B cell (primary cell): ENCODE data around the gene MYT1. TPM values are rescaled to one million over a fixed set of nuclear protein-coding genes. Genes with fewer than 3 reads are reported as not detected.

ENCODE experiments used
- ATAC-seq: fragments of 200-7000 bp; cut with Tn5 transposase; one replicate; pipeline ENCODE4 v1.10.0; 2021; ENCODE audit warnings: low read depth, mild to moderate bottlenecking, moderate number of reproducible peaks, moderate library complexity
- CTCF ChIA-PET: fragments of 350-600 bp; sonication (Branson Sonifier 250); formaldehyde crosslinking; loops from one replicate; lab custom pipeline; 2021; ENCODE audit warnings: antibody characterized with exemption, inconsistent platforms; lab: Charles Lee
- POLR2A ChIA-PET: fragments of 350-600 bp; sonication (Branson Sonifier 250); formaldehyde crosslinking; loops from one replicate; lab custom pipeline; 2021; ENCODE audit warnings: antibody characterized with exemption; lab: Charles Lee
- DNase-seq: peaks from one replicate; pipeline ENCODE4 v3.0.0; 2013
- H2AFZ ChIP-seq: 2 replicates; pipeline ENCODE4 v1.6.1; 2012; ENCODE audit warnings: mild to moderate bottlenecking, low read depth, low read length; ENCODE audit not compliant: insufficient read depth, poor library complexity, severe bottlenecking
- H3K27ac ChIP-seq, 2 donors: 1 replicate in 1 of 2; 2 replicates in 1 of 2; pipeline ENCODE4 v1.5.1; 2012 to 2013; ENCODE audit warnings: low read length in 2 of 2, mild to moderate bottlenecking in 2 of 2, moderate library complexity in 1 of 2
- H3K27me3 ChIP-seq, 4 experiments: fragments of 200-600 bp in 1 of 4; sonication (generic) in 1 of 4; replicated peaks in 1 of 4; 1 replicate in 2 of 4; 2 replicates in 2 of 4; pipeline versions ENCODE4 v1.6.1 to v1.7.0; 2013 to 2016; ENCODE audit warnings: low read length in 3 of 4, mild to moderate bottlenecking in 2 of 4, mixed read lengths in 1 of 4, moderate library complexity in 1 of 4; ENCODE audit not compliant: insufficient read depth in 4 of 4, control insufficient read depth in 3 of 4; ENCODE audit errors: control extremely low read depth in 1 of 4
- H3K36me3 ChIP-seq, 2 experiments: replicated peaks in 1 of 2; 1 replicate in 1 of 2; 2 replicates in 1 of 2; pipeline versions ENCODE4 v1.6.1 to v1.7.1; 2013; ENCODE audit warnings: low read length in 1 of 2; ENCODE audit not compliant: insufficient read depth in 2 of 2, control insufficient read depth in 1 of 2; ENCODE audit errors: control extremely low read depth in 1 of 2, extremely low read depth in 1 of 2
- H3K4me1 ChIP-seq, 2 donors: fragments of 200-600 bp in 1 of 2; sonication (generic) in 1 of 2; 1 replicate in 1 of 2; 2 replicates in 1 of 2; pipeline versions ENCODE4 v1.5.1 to v1.6.1; 2013 to 2017; ENCODE audit warnings: low read length in 2 of 2; ENCODE audit not compliant: control insufficient read depth in 2 of 2, insufficient read depth in 2 of 2
- H3K4me2 ChIP-seq: replicated peaks from 2 replicates; pipeline ENCODE3; 2012; ENCODE audit warnings: mild to moderate bottlenecking, low read depth, low read length; ENCODE audit not compliant: poor library complexity, severe bottlenecking
- H3K4me3 ChIP-seq, 5 experiments: fragments of 200-600 bp in 1 of 5; sonication (generic) in 1 of 5; 1 replicate in 3 of 5; 2 replicates in 2 of 5; pipeline versions ENCODE4 v1.5.1 to v1.7.0; 2011 to 2016; ENCODE audit warnings: low read length in 4 of 5, mild to moderate bottlenecking in 4 of 5, low read depth in 2 of 5, control low read depth in 1 of 5, moderate library complexity in 1 of 5; ENCODE audit not compliant: insufficient read depth in 1 of 5; ENCODE audit errors: control extremely low read depth in 1 of 5, extremely low read depth in 1 of 5
- H3K79me2 ChIP-seq: fragments of 200-600 bp; sonication (generic); one replicate; pipeline ENCODE4 v1.6.0; 2016; ENCODE audit warnings: low read length; ENCODE audit not compliant: control insufficient read depth, insufficient read depth
- H3K9ac ChIP-seq: fragments of 200-600 bp; sonication (generic); 2 replicates; pipeline ENCODE4 v1.6.1; 2017; ENCODE audit warnings: mild to moderate bottlenecking, low read length, moderate library complexity
- H3K9me3 ChIP-seq, 3 donors: one replicate each; pipeline versions ENCODE4 v1.6.1 to v1.7.1; 2013; ENCODE audit warnings: low read length in 2 of 3; ENCODE audit not compliant: control insufficient read depth in 2 of 3, insufficient read depth in 1 of 3; ENCODE audit errors: control extremely low read depth in 1 of 3
- H4K20me1 ChIP-seq: 2 replicates; pipeline ENCODE4 v1.6.0; 2012; ENCODE audit warnings: mild to moderate bottlenecking, low read length; ENCODE audit not compliant: insufficient read depth, control insufficient read depth, poor library complexity, severe bottlenecking
- H3K27ac Mint-ChIP-seq: one replicate; pipeline ENCODE4 v1.8.0; 2021; ENCODE audit warnings: mixed read lengths
- H3K27me3 Mint-ChIP-seq: one replicate; pipeline ENCODE4 v1.8.0; 2021; ENCODE audit warnings: mixed read lengths
- H3K4me1 Mint-ChIP-seq: one replicate; pipeline ENCODE4 v1.8.0; 2021; ENCODE audit warnings: mixed read lengths
- H3K4me3 Mint-ChIP-seq: one replicate; pipeline ENCODE4 v1.8.0; 2021; ENCODE audit warnings: mixed read lengths
- H3K9me3 Mint-ChIP-seq: one replicate; pipeline ENCODE4 v1.8.0; 2022; ENCODE audit warnings: mixed read lengths; ENCODE audit not compliant: insufficient read depth
- EZH2 ChIP-seq: IDR thresholded peaks from 2 replicates; pipeline ENCODE4 v1.6.1; 2012; ENCODE audit warnings: borderline replicate concordance, low read depth, mild to moderate bottlenecking, moderate library complexity, low read length; ENCODE audit not compliant: insufficient read depth, poor library complexity, severe bottlenecking
- WGBS: methylation state at CpG from one replicate; pipeline ENCODE4 v1.1.5; 2013; ENCODE audit warnings: missing lambda C conversion rate; ENCODE audit not compliant: insufficient coverage; 5-methylcytosine and 5-hydroxymethylcytosine counted together
- intact Hi-C: fragments of 100-400 bp; cut with micrococcal nuclease; formaldehyde crosslinking; loops from one replicate; pipeline ENCODE4 v1.10.0; 2022
- polyA minus RNA-seq: library from RNA; depleted of rRNA, polyadenylated mRNA; stranded (reverse); fragments of >200 nt; gene quantifications from 2 replicates; pipeline ENCODE4 v1.2.3, GENCODE V29; 2012
- polyA plus RNA-seq: library from polyadenylated mRNA; depleted of rRNA; stranded (reverse); fragments of >200 nt; gene quantifications from 2 replicates; pipeline ENCODE4 v1.2.3, GENCODE V29; 2012
- total RNA-seq, 2 donors: library from RNA; stranded (reverse); fragments of 120-200 nt in 1 of 2; gene quantifications; 1 replicate in 1 of 2; 2 replicates in 1 of 2; pipeline versions ENCODE4 v1.2.3 to v1.2.4, GENCODE V29; 2013 to 2022
- TF ChIP-seq, protein P1 (sequence below): fragments of 200-600 bp; IDR thresholded peaks from one replicate; pipeline ENCODE4 v1.8.0; 2022; ENCODE audit warnings: antibody characterized with exemption, mild to moderate bottlenecking

MYT1 gene
- total RNA-seq (42.2 and 47.3 TPM in 2 replicates), polyA plus RNA-seq (0.49 and 0.55 TPM in 2 replicates), polyA minus RNA-seq (0.64 TPM in 1 of 2 replicates, not detected in the other)
- total RNA-seq (2013): 0.07 TPM

DNA sequence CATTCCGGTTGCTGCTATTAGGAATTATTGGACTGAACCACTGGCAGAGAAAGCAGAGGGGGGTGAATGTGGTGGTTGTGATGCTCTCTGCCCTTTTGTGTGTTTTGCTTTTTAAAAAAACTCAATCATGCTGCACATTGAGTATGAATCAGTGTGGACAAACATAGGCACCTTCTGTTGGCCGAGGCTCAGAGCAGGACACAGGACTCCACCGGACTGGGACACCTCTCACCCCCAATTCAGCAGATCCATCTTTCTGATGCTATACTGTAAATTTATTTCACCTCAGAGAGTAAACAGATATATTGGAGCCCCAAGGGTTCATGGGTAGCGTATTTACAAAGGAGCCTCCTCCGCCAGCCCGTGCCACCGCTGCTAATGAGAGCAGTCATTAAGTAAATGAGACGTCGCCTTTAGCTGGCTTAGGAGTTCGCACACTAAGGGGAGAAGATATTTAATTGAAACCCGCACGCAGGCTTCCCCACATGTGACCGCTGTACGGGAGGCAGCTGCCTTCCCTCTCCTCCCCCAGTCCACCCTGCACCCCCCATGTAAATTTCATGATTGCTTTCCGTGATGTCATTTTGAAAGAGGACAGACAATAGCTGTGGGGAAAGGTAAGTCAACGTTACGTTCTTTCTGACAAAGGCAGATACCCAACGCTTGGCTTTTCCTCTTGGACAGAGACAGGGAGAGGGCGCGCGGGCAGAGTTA is at the start of gene MYT1:
MYT1 (plus strand) TSS at position 330 of the 714 bp plus-strand sequence. CDS start 34,410 bp downstream, outside the sequence.
- Histone ChIP-seq H3K4me1 (peaks cover 0 to 3% of the 10 kb centered on the region in 2 donors), H3K27ac (no peak within 1 kb of the TSS), H2AFZ (no peak within 1 kb of the TSS), H3K4me3 (no peak within 1 kb of the TSS), H3K79me2 (no peaks in the 10 kb centered on the region), H3K4me2 (no peak within 1 kb of the TSS), H4K20me1 (no peaks in the 10 kb centered on the region), H3K9me3 (peaks cover 0 to 19% (median 0%) of the 10 kb centered on the region in 3 donors), H3K36me3 (no peaks in the 10 kb centered on the region), H3K27me3 (peaks cover 0 to 56% (median 14%) of the 10 kb centered on the region in 4 experiments), H3K9ac (no peak within 1 kb of the TSS)
- DNase-seq: no peak
- no peak within 1 kb of the TSS for H3K4me3 Mint-ChIP-seq
- H3K27me3 Mint-ChIP-seq: peaks cover 69% of the 10 kb centered on the region
- no peaks in the 10 kb centered on the region for H3K4me1 Mint-ChIP-seq
- H3K27ac Mint-ChIP-seq: no peak within 1 kb of the TSS
- ChIA-PET POLR2A (no interaction called here), CTCF (no interaction called here)
- ATAC-seq: no peak
- WGBS: 83% methylated on average over 9 of the region's 21 CpGs
- intact Hi-C loops: no loop called here
- TF ChIP-seq, protein P1, sequence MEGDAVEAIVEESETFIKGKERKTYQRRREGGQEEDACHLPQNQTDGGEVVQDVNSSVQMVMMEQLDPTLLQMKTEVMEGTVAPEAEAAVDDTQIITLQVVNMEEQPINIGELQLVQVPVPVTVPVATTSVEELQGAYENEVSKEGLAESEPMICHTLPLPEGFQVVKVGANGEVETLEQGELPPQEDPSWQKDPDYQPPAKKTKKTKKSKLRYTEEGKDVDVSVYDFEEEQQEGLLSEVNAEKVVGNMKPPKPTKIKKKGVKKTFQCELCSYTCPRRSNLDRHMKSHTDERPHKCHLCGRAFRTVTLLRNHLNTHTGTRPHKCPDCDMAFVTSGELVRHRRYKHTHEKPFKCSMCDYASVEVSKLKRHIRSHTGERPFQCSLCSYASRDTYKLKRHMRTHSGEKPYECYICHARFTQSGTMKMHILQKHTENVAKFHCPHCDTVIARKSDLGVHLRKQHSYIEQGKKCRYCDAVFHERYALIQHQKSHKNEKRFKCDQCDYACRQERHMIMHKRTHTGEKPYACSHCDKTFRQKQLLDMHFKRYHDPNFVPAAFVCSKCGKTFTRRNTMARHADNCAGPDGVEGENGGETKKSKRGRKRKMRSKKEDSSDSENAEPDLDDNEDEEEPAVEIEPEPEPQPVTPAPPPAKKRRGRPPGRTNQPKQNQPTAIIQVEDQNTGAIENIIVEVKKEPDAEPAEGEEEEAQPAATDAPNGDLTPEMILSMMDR: no peak
- TF ChIP-seq EZH2: no peak
- no peaks in the 10 kb centered on the region for H3K9me3 Mint-ChIP-seq
